Adipocyte (in vitro differentiated cells): Measurements from ENCODE around the gene PDZD8.
A peak's percentile ranks its signal among the peaks of the same experiment; 100 is the strongest.

ENCODE experiments used
- DNase-seq: peaks from one replicate; pipeline ENCODE4 v3.0.0-alpha.2; 2015; ENCODE audit warnings: low read depth
- H3K27me3 ChIP-seq: replicated peaks from 2 replicates; pipeline ENCODE4 v1.7.0; 2013; ENCODE audit warnings: mild to moderate bottlenecking, low read length, moderate library complexity; ENCODE audit not compliant: control insufficient read depth, insufficient read depth
- H3K36me3 ChIP-seq: 2 replicates; pipeline ENCODE4 v1.7.0; 2013; ENCODE audit warnings: low read length, mild to moderate bottlenecking, moderate library complexity; ENCODE audit not compliant: control insufficient read depth, insufficient read depth, severe bottlenecking
- H3K4me1 ChIP-seq: 2 replicates; pipeline ENCODE4 v1.7.0; 2013; ENCODE audit warnings: mild to moderate bottlenecking, low read length, moderate library complexity; ENCODE audit not compliant: control insufficient read depth, insufficient read depth
- H3K4me3 ChIP-seq: 2 replicates; pipeline ENCODE4 v1.7.0; 2013; ENCODE audit warnings: mild to moderate bottlenecking, low read length, moderate library complexity
- H3K9ac ChIP-seq: 2 replicates; pipeline ENCODE4 v1.7.0; 2013; ENCODE audit warnings: mild to moderate bottlenecking, low read length, moderate library complexity
- H3K9me3 ChIP-seq: 2 replicates; pipeline ENCODE4 v1.7.0; 2013; ENCODE audit warnings: mild to moderate bottlenecking, low read length, moderate library complexity; ENCODE audit not compliant: control insufficient read depth

Gene PDZD8

GRCh38 chr10:117411479-117412399 is 36.5 kb upstream of the PDZD8 start:
- Histone ChIP-seq H3K36me3 (no peaks in the 10 kb centered on the region), H3K4me1 (peaks cover 8% of the 10 kb centered on the region), H3K9me3 (no peaks in the 10 kb centered on the region), H3K9ac (no peak overlapping the region), H3K4me3 (no peak overlapping the region), H3K27me3 (no peaks in the 10 kb centered on the region)
- no peak for DNase-seq

DNA sequence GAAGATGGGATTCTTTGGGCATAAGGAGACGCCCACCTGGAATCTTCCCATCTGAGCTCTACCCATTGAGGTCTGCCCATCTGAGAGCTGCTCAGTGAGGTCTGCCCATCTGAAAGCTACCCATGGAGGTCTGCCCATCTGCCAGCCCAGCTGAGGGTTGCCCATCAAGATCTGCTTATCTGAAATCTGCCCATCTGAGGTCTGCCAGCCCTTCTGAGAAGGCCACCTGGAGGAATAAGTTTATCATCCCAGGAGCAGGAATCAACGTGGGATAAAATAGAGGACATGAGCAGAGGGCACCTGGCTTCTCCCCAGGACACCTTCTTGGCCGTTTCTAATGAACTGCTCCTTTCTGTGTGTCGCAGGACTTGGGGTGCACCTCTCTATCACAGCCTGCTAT is 35.3 kb upstream of the PDZD8 start:
- H3K9ac ChIP-seq = no peak overlapping the region
- H3K4me3 ChIP-seq = no peak overlapping the region
- H3K9me3 ChIP-seq = no peaks in the 10 kb centered on the region
- peaks cover 8% of the 10 kb centered on the region for H3K4me1 ChIP-seq
- DNase-seq = no peak
- no peaks in the 10 kb centered on the region for H3K27me3 ChIP-seq
- no peaks in the 10 kb centered on the region for H3K36me3 ChIP-seq

- Histone ChIP-seq H3K9me3 (no peaks in the 10 kb centered on the region), H3K36me3 (no peaks in the 10 kb centered on the region), H3K9ac (no peak overlapping the region), H3K4me1 (peaks cover 8% of the 10 kb centered on the region), H3K27me3 (no peaks in the 10 kb centered on the region), H3K4me3 (no peak overlapping the region)
- DNase-seq = no peak
Measured at GRCh38 chr10:117409549-117410305, 34.5 kb upstream of the PDZD8 start.

DNA sequence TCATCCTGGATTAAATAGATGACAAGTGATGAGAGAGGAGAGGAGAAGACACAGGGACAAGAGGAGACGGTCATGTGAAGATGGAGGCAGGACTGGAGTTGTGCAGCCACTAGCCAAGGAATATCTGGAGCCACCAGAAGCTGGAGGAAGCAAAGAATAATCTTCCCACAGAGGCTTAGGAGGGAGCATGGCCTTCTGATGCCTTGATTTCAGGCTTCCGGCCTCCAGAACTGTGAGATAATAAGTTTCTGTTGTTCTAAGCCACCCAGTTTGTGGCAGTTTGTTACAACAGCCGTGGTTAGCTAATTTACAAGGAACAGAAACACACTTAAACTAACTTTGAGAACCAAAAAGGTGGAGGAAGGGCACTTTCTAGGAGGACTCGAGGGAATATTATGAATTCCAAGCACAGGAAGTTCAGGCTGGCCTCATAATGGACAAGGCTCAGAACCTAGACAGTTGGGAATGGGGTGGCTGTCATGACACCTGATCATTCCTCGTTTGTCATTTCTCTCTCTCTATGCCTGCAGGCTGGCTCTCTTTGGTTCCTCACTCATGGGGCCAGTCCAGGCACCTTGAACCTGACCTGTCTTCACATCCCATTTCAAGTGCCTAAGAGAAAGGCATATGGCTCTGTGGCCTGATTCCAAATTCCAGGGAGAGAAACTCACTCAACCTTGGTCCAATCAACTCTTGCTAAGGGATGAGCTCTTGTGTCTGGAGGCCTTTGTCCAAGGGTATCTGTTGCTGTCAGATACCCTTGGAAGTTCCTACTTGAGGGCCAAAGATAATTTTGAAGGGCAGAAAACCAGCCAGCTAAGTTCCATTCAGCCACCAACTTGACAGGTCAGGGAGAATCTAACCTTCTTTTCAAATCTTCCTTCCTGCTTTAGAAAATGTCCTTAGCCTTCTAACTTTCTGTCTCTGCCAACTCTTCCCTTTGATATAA is 33.5 kb upstream of the PDZD8 start:
- Histone ChIP-seq H3K4me3 (no peak overlapping the region), H3K9me3 (no peaks in the 10 kb centered on the region), H3K36me3 (no peaks in the 10 kb centered on the region), H3K9ac (no peak overlapping the region), H3K4me1 (peaks cover under 1% of the 10 kb centered on the region), H3K27me3 (no peaks in the 10 kb centered on the region)
- DNase-seq = no peak

DNA sequence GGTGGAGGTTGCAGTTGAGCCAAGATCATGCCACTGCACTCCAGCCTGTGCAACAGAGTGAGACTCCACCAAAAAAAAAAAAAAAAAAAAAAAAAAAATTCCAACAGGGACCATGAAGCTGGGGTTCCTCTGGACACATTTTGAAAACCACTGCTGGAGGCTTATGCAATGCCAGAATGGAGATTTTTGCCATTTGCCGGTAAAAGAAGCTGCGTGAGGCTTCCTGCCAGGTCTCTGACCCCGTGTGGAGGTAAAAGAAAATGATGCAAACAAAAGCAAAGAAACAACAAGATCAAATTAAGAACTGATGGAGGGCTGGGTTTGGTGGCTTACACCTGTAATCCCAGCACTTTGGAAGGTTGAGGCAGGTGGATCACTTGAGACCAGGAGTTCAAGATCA is 30.5 kb upstream of the PDZD8 start:
- no peaks in the 10 kb centered on the region for H3K36me3 ChIP-seq
- H3K9me3 ChIP-seq = no peaks in the 10 kb centered on the region
- H3K27me3 ChIP-seq = no peaks in the 10 kb centered on the region
- no peaks in the 10 kb centered on the region for H3K4me1 ChIP-seq
- H3K4me3 ChIP-seq = no peak overlapping the region
- H3K9ac ChIP-seq = no peak overlapping the region
- no peak for DNase-seq

- Histone ChIP-seq H3K9ac (no peak overlapping the region), H3K9me3 (no peaks in the 10 kb centered on the region), H3K36me3 (no peaks in the 10 kb centered on the region), H3K27me3 (no peaks in the 10 kb centered on the region), H3K4me1 (no peaks in the 10 kb centered on the region), H3K4me3 (no peak overlapping the region)
- no peak for DNase-seq
Measured at GRCh38 chr10:117400329-117400728, 25.1 kb upstream of the PDZD8 start.

GRCh38 chr10:117399341-117400196 is 24.3 kb upstream of the PDZD8 start:
- H3K36me3 ChIP-seq = no peaks in the 10 kb centered on the region
- DNase-seq = no peak
- no peaks in the 10 kb centered on the region for H3K4me1 ChIP-seq
- no peak overlapping the region for H3K9ac ChIP-seq
- H3K4me3 ChIP-seq = no peak overlapping the region
- H3K27me3 ChIP-seq = no peaks in the 10 kb centered on the region
- no peaks in the 10 kb centered on the region for H3K9me3 ChIP-seq

GRCh38 chr10:117398029-117398428 is 22.8 kb upstream of the PDZD8 start:
- Histone ChIP-seq H3K27me3 (no peaks in the 10 kb centered on the region), H3K9me3 (no peaks in the 10 kb centered on the region), H3K4me1 (peaks cover 1% of the 10 kb centered on the region), H3K36me3 (no peaks in the 10 kb centered on the region), H3K4me3 (no peak overlapping the region), H3K9ac (no peak overlapping the region)
- no peak for DNase-seq

DNA sequence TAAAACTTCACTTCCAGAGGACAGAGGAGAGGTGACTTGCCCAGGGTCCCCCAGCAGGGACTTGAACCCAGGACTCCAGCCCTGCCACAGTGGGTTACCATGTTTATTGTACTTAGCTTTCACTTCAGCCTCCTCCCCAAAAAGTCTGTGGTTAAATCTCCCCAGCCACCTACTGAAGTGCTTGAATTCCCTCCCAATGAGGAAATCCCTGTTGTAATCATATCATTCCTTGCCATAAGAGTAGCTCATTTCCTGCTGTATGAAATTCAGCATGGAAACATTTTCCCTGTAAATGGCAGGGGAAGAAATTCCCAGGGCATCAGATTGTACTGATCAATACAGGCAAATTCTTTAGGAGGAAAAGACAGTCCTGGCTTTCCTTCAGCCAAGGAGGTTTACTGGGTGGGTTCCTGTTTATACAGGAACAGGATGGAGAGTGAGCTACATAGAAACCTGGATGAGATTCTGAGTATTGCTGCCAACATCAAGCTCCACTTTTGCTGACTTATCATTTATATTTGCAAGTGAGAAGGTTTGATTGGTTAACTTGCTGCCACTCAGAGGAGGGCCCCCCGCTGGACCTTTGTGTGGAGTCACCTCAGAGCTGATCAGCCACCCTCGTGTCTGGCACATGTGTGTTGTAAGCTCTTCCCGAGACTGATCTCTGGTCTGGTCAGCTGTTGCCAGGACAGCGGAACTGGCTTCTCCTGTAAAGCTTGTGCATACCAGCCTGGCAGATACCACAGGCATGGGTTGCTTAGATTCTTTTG is 16.4 kb upstream of the PDZD8 start:
- H3K9ac ChIP-seq = peak overlapping the region; percentile 25
- H3K4me3 ChIP-seq = peak overlapping the region; percentile 19
- no peaks in the 10 kb centered on the region for H3K9me3 ChIP-seq
- H3K36me3 ChIP-seq = no peaks in the 10 kb centered on the region
- H3K4me1 ChIP-seq = peaks cover 22% of the 10 kb centered on the region
- no peak for DNase-seq
- H3K27me3 ChIP-seq = peaks cover 29% of the 10 kb centered on the region

DNA sequence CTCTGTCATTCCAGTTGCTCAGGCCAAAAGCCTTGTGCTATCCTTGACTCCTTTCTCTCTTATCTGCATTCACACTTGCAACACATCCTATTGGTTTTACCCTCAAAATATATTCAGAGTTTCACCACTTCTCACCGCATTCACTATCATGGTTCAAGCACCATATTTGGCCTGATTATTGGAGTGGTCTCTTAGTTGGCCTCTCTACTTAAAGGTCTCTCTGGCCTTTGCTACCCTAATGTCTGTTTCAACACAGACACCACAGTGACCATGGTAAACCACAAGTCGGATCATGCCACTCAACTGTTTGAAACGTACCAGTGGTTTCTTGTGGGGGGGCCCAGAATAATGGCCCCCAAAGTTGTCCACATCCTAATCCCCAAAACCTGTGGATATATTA is 15.2 kb upstream of the PDZD8 start:
- H3K4me1 ChIP-seq = peaks cover 22% of the 10 kb centered on the region
- DNase-seq = no peak
- no peaks in the 10 kb centered on the region for H3K36me3 ChIP-seq
- peaks cover 29% of the 10 kb centered on the region for H3K27me3 ChIP-seq
- no peaks in the 10 kb centered on the region for H3K9me3 ChIP-seq
- no peak overlapping the region for H3K9ac ChIP-seq
- no peak overlapping the region for H3K4me3 ChIP-seq
